Keratinocyte (primary cell): ENCODE measurements around the gene BABAM2. TPM values are rescaled to one million over a fixed set of nuclear protein-coding genes. Genes with fewer than 3 reads are reported as not detected.

Experiments
- DNase-seq: peaks from one replicate; pipeline ENCODE4 v3.0.0-alpha.2; 2011; ENCODE audit warnings: low read depth, missing footprints, low spot score
- FAIRE-seq: peaks from 2 replicates; lab custom pipeline; 2011; peaks lifted over from hg19 to GRCh38; lab: Jason Lieb, UNC
- H2AFZ ChIP-seq: 2 replicates; pipeline ENCODE4 v1.6.0; 2012; ENCODE audit warnings: low read length, control low read depth, inconsistent platforms; ENCODE audit not compliant: control insufficient read depth
- H3K27ac ChIP-seq: 2 replicates; pipeline ENCODE4 v1.5.1; 2011; ENCODE audit warnings: low read length; ENCODE audit not compliant: control insufficient read depth, insufficient read depth
- H3K27me3 ChIP-seq: 3 replicates; pipeline ENCODE4 v1.6.0; 2011; ENCODE audit warnings: low read length; ENCODE audit not compliant: control insufficient read depth, insufficient read depth; ENCODE audit errors: extremely low read depth
- H3K36me3 ChIP-seq, 2 experiments: 2 replicates in 1 of 2; 3 replicates in 1 of 2; pipeline ENCODE4 v1.5.1; 2011; ENCODE audit warnings: low read length in 2 of 2, mild to moderate bottlenecking in 1 of 2; ENCODE audit not compliant: control insufficient read depth in 2 of 2, insufficient read depth in 2 of 2; ENCODE audit errors: extremely low read depth in 1 of 2
- H3K4me1 ChIP-seq: 3 replicates; pipeline ENCODE4 v1.5.1; 2011; ENCODE audit warnings: low read length; ENCODE audit not compliant: control insufficient read depth, insufficient read depth; ENCODE audit errors: extremely low read depth
- H3K4me2 ChIP-seq: 3 replicates; pipeline ENCODE4 v1.6.0; 2011; ENCODE audit warnings: low read depth, low read length; ENCODE audit not compliant: control insufficient read depth, insufficient read depth; ENCODE audit errors: extremely low read depth
- H3K4me3 ChIP-seq, 3 experiments: fragments of 200-600 bp in 1 of 3; sonication (generic) in 1 of 3; 2 replicates in 2 of 3; 3 replicates in 1 of 3; pipeline ENCODE4 v1.5.1; 2011 to 2016; ENCODE audit warnings: low read length in 3 of 3, mild to moderate bottlenecking in 3 of 3, control low read depth in 2 of 3, inconsistent platforms in 1 of 3, low read depth in 1 of 3, mixed read lengths in 1 of 3, mixed run types in 1 of 3, moderate library complexity in 1 of 3; ENCODE audit not compliant: control insufficient read depth in 2 of 3, insufficient read depth in 2 of 3; ENCODE audit errors: extremely low read depth in 1 of 3
- H3K79me2 ChIP-seq: 2 replicates; pipeline ENCODE4 v1.6.0; 2012; ENCODE audit warnings: low read length; ENCODE audit not compliant: control insufficient read depth, insufficient read depth
- H3K9ac ChIP-seq: 3 replicates; pipeline ENCODE4 v1.6.0; 2011; ENCODE audit warnings: low read length; ENCODE audit not compliant: control insufficient read depth, insufficient read depth; ENCODE audit errors: extremely low read depth
- H3K9me1 ChIP-seq: 3 replicates; pipeline ENCODE4 v1.6.0; 2011; ENCODE audit warnings: low read length; ENCODE audit not compliant: control insufficient read depth, insufficient read depth; ENCODE audit errors: extremely low read depth
- H3K9me3 ChIP-seq: 2 replicates; pipeline ENCODE4 v1.5.1; 2012; ENCODE audit warnings: low read depth, low read length; ENCODE audit not compliant: control insufficient read depth
- H4K20me1 ChIP-seq: 3 replicates; pipeline ENCODE4 v1.6.0; 2011; ENCODE audit warnings: low read length; ENCODE audit not compliant: control insufficient read depth, insufficient read depth; ENCODE audit errors: extremely low read depth
- CTCF ChIP-seq, 3 experiments: IDR thresholded peaks in 1 of 3; conservative IDR thresholded peaks in 1 of 3; optimal IDR thresholded peaks in 1 of 3; 2 replicates in 2 of 3; 3 replicates in 1 of 3; pipeline versions ENCODE3 to v1.5.1; 2011; ENCODE audit warnings: low read length in 3 of 3, mild to moderate bottlenecking in 3 of 3, moderate library complexity in 2 of 3, control low read depth in 1 of 3, inconsistent platforms in 1 of 3; ENCODE audit not compliant: insufficient read depth in 2 of 3; ENCODE audit errors: extremely low read depth in 1 of 3
- EZH2 ChIP-seq: IDR thresholded peaks from one replicate; pipeline ENCODE4 v1.6.1; 2012; ENCODE audit warnings: inconsistent platforms, mild to moderate bottlenecking, low read length, moderate library complexity
- dilution Hi-C: fragments of 300-500 bp; cut with MboI; formaldehyde crosslinking; loops from one replicate; pipeline ENCODE4 v1.7.0; 2020; ENCODE audit warnings: low sequenced_read_pairs; ENCODE audit not compliant: extremely low pct_ligation_motif_present
- polyA plus RNA-seq, 5 experiments: library from polyadenylated mRNA; depleted of rRNA in 3 of 5; stranded (reverse) in 3 of 5; stranded (forward) in 1 of 5; unstranded in 1 of 5; fragments of >200 nt; gene quantifications; 1 replicate in 1 of 5; 2 replicates in 3 of 5; 3 replicates in 1 of 5; pipeline versions ENCODE4 v1.2.1 to v1.2.3, GENCODE V29; 2011 to 2012; ENCODE audit warnings: missing spikeins in 2 of 5, low read depth in 1 of 5, low replicate concordance in 1 of 5

BABAM2 gene
- polyA plus RNA-seq, 1 donor (not counting 4 experiments of a cell fraction or from before 2014, with no cell fraction given), result 29.8 TPM

DNA sequence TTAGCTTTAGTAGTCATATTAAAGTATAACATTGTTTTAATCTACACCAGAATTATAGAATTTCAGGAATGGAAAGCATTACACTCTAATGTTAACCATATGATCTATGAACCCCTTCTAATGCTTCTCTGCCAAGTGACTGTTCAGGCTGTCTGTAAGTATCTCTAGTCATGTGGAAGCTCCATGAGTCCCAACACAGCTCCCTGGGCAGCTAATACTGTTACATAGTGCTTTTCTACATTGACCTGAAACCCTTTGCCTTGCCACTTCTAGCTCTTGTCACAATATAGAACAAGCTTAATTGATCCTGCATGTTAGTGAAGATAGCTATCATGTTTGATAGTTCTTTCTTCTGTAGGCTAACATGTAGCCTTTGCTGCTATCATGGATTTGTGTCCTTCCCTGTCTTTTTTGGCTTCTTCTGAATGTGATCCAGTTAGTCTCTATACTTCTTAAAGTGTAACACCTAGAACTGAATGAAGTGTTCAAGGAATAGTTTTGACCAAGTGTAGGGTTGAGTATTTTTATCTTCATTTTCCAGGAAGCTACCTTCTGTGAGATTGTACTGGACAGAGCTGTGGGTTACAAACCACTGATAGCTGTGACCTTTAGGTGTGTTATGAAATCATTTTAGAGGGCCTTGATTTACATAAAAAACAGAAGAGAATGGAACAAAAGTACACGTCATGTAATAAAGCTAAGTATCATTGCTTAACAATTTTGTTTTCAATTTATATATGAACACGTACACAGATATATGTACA lies 23.7 kb downstream of the BABAM2 start:
- Histone ChIP-seq H3K4me1 (peaks cover 24% of the 10 kb centered on the region), H3K9ac (no peak overlapping the region), H3K27me3 (no peaks in the 10 kb centered on the region), H3K4me2 (peak overlapping the region; percentile 48), H3K9me1 (no peaks in the 10 kb centered on the region), H3K4me3 (no peak overlapping the region), H4K20me1 (no peaks in the 10 kb centered on the region), H3K79me2 (no peaks in the 10 kb centered on the region), H2AFZ (peak overlapping the region; percentile 32), H3K9me3 (no peaks in the 10 kb centered on the region), H3K27ac (no peak overlapping the region), H3K36me3 (no peaks in the 10 kb centered on the region)
- TF ChIP-seq CTCF (optimal IDR thresholded peaks at IDR 0.05 in 1 of 3, IDR thresholded peaks at IDR 0.05 in 1 of 3, conservative IDR thresholded peaks at IDR 0.05 in 1 of 3; ENCODE audit: extremely low read depth in 1 of 3, insufficient read depth in 2 of 3, low read length in 3 of 3) (no peak), EZH2 (no peak)
- no peak for DNase-seq
- dilution Hi-C loops, result no loop called here
- no peak for FAIRE-seq

DNA sequence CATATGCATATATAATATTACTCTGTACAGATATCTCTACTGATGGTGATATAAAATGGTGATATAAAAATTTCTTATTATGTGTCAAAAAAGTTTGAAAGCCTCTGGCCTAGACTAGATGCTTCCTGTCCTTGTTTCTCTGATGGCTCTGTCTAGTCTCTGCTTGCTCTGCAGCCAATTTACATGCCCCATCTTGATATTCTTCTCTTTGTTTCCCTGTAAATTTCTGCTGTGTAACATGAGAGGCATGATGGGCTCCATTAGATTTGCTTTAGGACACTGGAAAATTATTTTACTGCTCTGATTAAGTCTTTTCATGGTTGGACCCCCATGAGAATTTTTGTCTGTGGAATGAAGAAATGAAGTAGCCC lies 24.3 kb downstream of the BABAM2 start:
- H3K4me2 ChIP-seq, result peak overlapping the region; percentile 48
- no peaks in the 10 kb centered on the region for H3K79me2 ChIP-seq
- H3K4me3 ChIP-seq, result no peak overlapping the region
- no peak overlapping the region for H3K27ac ChIP-seq
- H3K9ac ChIP-seq, result no peak overlapping the region
- no peaks in the 10 kb centered on the region for H3K27me3 ChIP-seq
- peak; percentile 43 for FAIRE-seq
- peak overlapping the region; percentile 15 for H2AFZ ChIP-seq
- DNase-seq, result no peak
- no peaks in the 10 kb centered on the region for H3K9me3 ChIP-seq
- no peaks in the 10 kb centered on the region for H4K20me1 ChIP-seq
- no peaks in the 10 kb centered on the region for H3K9me1 ChIP-seq
- no peak for TF ChIP-seq EZH2
- no peak for TF ChIP-seq CTCF (optimal IDR thresholded peaks at IDR 0.05 in 1 of 3, IDR thresholded peaks at IDR 0.05 in 1 of 3, conservative IDR thresholded peaks at IDR 0.05 in 1 of 3; ENCODE audit: extremely low read depth in 1 of 3, insufficient read depth in 2 of 3, low read length in 3 of 3)
- dilution Hi-C loops, result no loop called here
- peaks cover 24% of the 10 kb centered on the region for H3K4me1 ChIP-seq
- H3K36me3 ChIP-seq, result no peaks in the 10 kb centered on the region
